Measurements from ENCODE around the gene COL25A1. TPM values are rescaled to one million over a fixed set of nuclear protein-coding genes. Genes with fewer than 3 reads are reported as not detected.
"Not testable (repeated sequence)": the region's sequence is repeated elsewhere in the genome, so short reads cannot be mapped to it uniquely, and the experiment has no call there.

COL25A1 gene
- total RNA-seq, 2 experiments from 2014 or later: not detected

DNA sequence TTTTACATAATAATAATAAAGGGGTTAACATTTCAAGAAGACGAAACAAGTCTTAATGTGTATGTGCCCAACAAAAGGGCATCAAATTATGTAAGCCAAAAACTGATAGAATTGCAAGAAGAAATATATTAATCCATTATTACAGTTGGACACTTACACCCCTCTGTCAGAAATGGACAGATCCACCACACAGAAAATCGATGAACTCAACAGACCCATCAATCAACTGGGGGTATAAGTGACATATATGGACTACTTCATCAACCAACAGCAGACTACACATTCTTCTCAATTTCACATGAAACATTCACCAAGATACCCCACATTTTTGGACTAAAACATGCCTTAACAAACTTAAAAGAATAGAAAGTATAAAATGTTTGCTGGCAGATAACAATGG is 183.8 kb downstream of the COL25A1 start:
- H3K4me3 Mint-ChIP-seq: no peak overlapping the region
- DNase-seq: no peak
- H3K4me1 Mint-ChIP-seq: no peaks in the 10 kb centered on the region
- H3K27me3 Mint-ChIP-seq: peaks cover 50% of the 10 kb centered on the region
- H3K36me3 Mint-ChIP-seq (ENCODE audit: low read depth): no peaks in the 10 kb centered on the region
- no peaks in the 10 kb centered on the region for H3K9me3 Mint-ChIP-seq
- CTCF ChIA-PET: no interaction called here
- no peak overlapping the region for H3K27ac Mint-ChIP-seq
- POLR2A ChIA-PET: no interaction called here

DNA sequence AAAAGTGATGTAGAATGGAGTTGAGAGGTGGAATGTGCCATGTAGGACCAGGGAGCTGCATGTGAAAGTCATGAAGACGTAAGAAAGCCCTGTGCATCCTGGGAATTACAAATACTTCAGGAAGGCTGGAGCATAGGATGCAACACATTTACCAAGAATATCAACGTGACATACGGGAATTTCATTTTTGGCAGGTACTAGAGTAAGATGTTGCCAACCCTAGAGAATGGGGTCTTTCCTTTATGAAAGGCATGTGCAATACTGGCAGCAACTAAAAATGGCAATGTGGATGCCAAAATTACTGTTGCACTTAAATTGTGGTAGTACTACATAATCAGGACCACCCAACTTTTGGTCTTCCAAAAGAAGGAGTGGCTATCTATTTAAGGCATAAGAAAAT is 188.0 kb downstream of the COL25A1 start:
- ChIA-PET POLR2A (no interaction called here), CTCF (no interaction called here)
- H3K27ac Mint-ChIP-seq: no peak overlapping the region

DNA sequence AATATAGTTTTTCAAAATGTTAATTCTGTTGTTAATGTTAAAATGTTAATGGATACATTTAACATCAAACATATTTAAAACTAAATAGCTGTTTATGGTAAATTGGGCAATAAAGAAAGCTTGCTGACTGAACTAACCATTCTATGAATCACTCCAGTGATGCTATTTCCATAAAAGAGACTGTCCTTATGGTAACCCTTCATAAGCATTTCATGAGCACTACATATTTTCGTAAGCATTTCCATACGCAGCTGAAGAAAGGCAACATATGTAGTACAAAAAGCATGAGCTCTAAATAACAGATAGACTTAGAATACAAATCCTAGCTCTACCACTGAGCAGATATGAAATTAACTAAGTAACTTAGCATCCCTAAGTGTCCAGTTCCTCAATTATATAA is 188.9 kb downstream of the COL25A1 start:
- Mint-ChIP-seq H3K4me3 (no peak overlapping the region), H3K9me3 (no peaks in the 10 kb centered on the region), H3K36me3 (ENCODE audit: low read depth) (no peaks in the 10 kb centered on the region), H3K27me3 (peaks cover 24% of the 10 kb centered on the region), H3K27ac (no peak overlapping the region), H3K4me1 (no peaks in the 10 kb centered on the region)
- CTCF ChIA-PET: no interaction called here
- no peak for DNase-seq
- POLR2A ChIA-PET: no interaction called here

More for the DNA sequence above, 188.0 kb downstream of the COL25A1 start:
- H3K4me3 Mint-ChIP-seq: no peak overlapping the region
- H3K27me3 Mint-ChIP-seq: peaks cover 28% of the 10 kb centered on the region
- no peak for DNase-seq
- no peaks in the 10 kb centered on the region for H3K36me3 Mint-ChIP-seq (ENCODE audit: low read depth)
- no peaks in the 10 kb centered on the region for H3K9me3 Mint-ChIP-seq
- H3K4me1 Mint-ChIP-seq: no peaks in the 10 kb centered on the region

DNA sequence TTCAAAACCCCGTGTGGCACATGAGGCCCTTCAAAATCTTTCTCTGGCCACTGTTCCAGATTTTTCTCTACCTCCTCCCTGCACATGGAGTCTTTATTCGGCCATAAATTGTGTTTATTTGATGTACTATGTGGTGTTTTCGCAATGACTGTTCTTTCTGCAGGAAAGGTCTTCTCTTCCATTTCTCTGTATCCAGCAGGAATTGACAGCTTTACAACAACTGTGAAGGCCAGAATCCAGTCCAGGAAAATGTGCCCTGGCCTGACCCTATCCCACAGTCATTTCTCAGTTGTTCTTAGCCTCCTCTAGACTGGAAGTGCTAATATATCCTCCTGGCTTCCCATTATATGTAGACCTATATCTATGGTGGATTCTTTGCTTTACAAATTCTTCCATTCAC is 191.4 kb downstream of the COL25A1 start:
- Mint-ChIP-seq H3K27ac (no peak overlapping the region), H3K9me3 (no peaks in the 10 kb centered on the region), H3K4me3 (no peak overlapping the region), H3K36me3 (ENCODE audit: low read depth) (no peaks in the 10 kb centered on the region), H3K27me3 (peaks cover 19% of the 10 kb centered on the region), H3K4me1 (no peaks in the 10 kb centered on the region)
- ChIA-PET CTCF (no interaction called here), POLR2A (no interaction called here)
- no peak for DNase-seq

DNA sequence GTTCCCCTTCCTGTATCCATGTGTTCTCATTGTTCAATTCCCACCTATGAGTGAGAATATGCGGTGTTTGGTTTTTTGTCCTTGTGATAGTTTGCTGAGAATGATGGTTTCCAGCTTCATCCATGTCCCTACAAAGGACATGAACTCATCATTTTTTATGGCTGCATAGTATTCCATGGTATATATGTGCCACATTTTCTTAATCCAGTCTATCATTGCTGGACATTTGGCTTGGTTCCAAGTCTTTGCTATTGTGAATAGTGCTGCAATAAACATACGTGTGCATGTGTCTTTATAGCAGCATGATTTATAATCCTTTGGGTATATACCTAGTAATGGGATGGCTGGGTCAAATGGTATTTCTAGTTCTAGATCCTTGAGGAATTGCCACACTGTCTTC is 194.2 kb downstream of the COL25A1 start:
- CTCF ChIA-PET; H3K9me3 Mint-ChIP-seq; POLR2A ChIA-PET; H3K4me3 Mint-ChIP-seq; H3K36me3 Mint-ChIP-seq (ENCODE audit: low read depth); H3K27ac Mint-ChIP-seq; H3K4me1 Mint-ChIP-seq; DNase-seq: not testable (repeated sequence)
- H3K27me3 Mint-ChIP-seq: peaks cover 14% of the 10 kb centered on the region

DNA sequence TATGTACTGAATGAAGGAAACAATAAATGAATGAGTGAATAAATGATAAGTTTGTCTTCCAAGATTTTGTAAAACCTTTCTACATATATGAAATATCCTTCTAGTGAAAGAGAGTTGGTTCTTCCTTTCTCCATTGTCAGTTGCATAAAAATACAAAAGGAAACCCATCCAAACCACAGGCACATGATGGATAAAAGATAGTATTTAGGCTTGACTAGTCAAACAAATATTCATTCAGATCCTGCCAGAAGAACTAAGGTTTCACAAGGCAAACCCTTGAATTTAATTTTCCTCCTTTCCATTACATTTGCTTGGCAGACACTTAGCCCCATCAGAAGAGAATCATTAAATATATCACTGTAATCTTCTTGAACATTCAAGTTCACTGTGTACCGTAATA is 208.4 kb downstream of the COL25A1 start:
- no peaks in the 10 kb centered on the region for H3K4me1 Mint-ChIP-seq
- DNase-seq: no peak
- no peak overlapping the region for H3K4me3 Mint-ChIP-seq
- POLR2A ChIA-PET: interaction anchor here (0.7 kb wide), 1 partner anchor 13 kb away, joined by 4 read pairs; no protein-coding TSS in a partner anchor
- no peaks in the 10 kb centered on the region for H3K9me3 Mint-ChIP-seq
- no peaks in the 10 kb centered on the region for H3K36me3 Mint-ChIP-seq (ENCODE audit: low read depth)
- H3K27me3 Mint-ChIP-seq: peaks cover 8% of the 10 kb centered on the region
- H3K27ac Mint-ChIP-seq: no peak overlapping the region
- CTCF ChIA-PET: no interaction called here

DNA sequence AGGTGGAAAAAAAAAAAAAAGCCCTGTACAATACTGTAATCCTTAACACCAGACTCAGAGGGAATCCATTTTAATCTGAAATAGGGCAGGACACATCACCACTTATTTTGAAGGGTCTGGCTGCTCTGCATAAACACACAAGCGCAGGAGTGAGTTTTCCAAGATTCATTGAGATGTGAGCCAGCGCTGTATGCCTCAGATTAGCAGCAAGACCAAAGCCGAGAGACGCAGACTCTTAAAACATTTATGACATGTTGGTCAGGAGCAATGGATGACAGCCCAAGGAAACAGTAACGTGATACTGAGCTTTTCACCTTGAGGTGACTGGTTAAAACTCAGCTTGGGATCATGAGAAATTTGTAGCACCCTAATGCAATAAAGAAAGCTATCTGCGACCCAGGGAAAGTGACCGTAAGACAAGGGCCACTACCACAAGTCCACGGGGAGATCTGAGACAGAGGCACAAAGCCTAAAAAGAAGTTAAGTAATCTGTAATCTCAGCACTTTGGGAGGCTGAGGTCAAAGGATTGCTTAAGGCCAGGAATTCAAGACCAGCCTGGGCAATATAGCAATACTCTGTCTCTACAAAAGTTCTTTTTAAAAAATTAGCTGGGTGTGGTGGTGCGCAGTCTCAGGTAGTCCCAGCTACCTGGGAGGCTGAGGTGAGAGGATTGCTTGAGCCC is 210.6 kb downstream of the COL25A1 start:
- Mint-ChIP-seq H3K27me3 (peaks cover 10% of the 10 kb centered on the region), H3K36me3 (ENCODE audit: low read depth) (no peaks in the 10 kb centered on the region), H3K4me3 (no peak overlapping the region), H3K27ac (no peak overlapping the region), H3K9me3 (no peaks in the 10 kb centered on the region), H3K4me1 (no peaks in the 10 kb centered on the region)
- ChIA-PET CTCF (interaction anchor here (1.0 to 1.4 kb wide), 2 partner anchors 13 to 30 kb away, joined by 3 to 5 read pairs; no protein-coding TSS in a partner anchor), POLR2A (no interaction called here)
- no peak for DNase-seq

DNA sequence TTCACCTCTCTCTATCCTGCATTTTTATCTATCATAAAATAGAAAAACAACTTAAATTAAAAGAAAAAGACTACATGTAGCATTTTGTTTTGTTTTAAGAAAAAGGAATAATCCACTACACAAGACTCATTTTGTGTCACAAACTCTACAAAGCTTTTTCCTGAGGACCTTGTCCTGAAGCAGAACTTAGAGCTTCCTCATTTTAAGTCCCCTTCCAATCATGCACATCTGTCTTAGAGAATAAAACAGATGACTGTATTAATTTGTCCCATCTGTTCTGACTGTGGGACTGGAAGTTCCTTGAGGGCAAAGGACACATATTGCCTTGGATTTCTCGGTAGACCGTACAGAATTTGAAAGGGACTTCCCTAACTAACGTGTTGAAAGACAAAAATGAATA is 218.5 kb downstream of the COL25A1 start:
- H3K4me1 Mint-ChIP-seq: no peaks in the 10 kb centered on the region
- CTCF ChIA-PET: no interaction called here
- H3K27me3 Mint-ChIP-seq: peaks cover 13% of the 10 kb centered on the region
- POLR2A ChIA-PET: no interaction called here
- H3K27ac Mint-ChIP-seq: no peak overlapping the region
- H3K4me3 Mint-ChIP-seq: no peak overlapping the region
- no peaks in the 10 kb centered on the region for H3K36me3 Mint-ChIP-seq (ENCODE audit: low read depth)
- no peaks in the 10 kb centered on the region for H3K9me3 Mint-ChIP-seq
- DNase-seq: no peak

DNA sequence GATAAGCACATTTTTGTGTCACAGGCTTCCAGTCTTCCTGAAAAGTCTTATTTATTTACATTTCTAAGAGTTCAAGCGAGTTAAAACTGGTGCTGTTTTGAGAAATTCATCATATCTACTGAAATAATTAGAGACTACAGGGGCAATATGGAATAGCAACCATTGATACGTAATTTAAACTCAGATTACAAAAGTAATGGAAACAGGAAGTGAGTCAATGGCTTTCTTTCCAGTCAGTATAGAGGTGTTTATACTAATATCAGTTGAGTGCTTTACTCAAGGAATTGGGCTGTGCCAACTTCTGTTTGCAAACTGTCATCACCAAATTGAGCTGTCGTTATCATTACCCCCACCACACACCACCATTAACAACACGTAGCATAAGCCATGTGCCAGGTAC is 222.7 kb downstream of the COL25A1 start:
- Mint-ChIP-seq H3K4me3 (no peak overlapping the region), H3K9me3 (no peaks in the 10 kb centered on the region), H3K27ac (no peak overlapping the region), H3K27me3 (peaks cover 11% of the 10 kb centered on the region), H3K4me1 (no peaks in the 10 kb centered on the region), H3K36me3 (ENCODE audit: low read depth) (no peaks in the 10 kb centered on the region)
- no peak for DNase-seq
- POLR2A ChIA-PET: no interaction called here
- CTCF ChIA-PET: interaction anchor here (1.4 kb wide), 1 partner anchor 12 kb away, joined by 5 read pairs; no protein-coding TSS in a partner anchor

DNA sequence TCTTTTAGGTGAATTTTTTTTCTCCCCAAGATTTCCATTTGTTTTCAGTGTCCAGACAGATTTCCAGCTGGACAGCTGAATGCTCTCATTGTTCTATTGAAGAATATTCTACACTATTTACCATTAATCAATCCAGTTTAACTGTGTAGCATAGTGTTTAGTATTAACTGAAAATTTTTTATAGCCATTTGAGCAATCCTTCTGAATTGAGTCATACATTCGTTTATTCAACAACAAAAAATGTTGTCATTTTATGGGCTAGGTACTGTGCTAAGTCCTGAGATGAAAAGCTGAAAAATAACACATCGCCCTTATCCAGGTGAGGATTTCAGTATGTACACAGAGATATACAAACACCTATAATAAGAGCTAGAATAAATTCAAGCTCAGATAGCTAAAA is 223.3 kb downstream of the COL25A1 start:
- H3K4me1 Mint-ChIP-seq: no peaks in the 10 kb centered on the region
- POLR2A ChIA-PET: no interaction called here
- no peaks in the 10 kb centered on the region for H3K36me3 Mint-ChIP-seq (ENCODE audit: low read depth)
- no peak overlapping the region for H3K4me3 Mint-ChIP-seq
- peaks cover 10% of the 10 kb centered on the region for H3K27me3 Mint-ChIP-seq
- no peak for DNase-seq
- no peak overlapping the region for H3K27ac Mint-ChIP-seq
- CTCF ChIA-PET: interaction anchor here (1.4 kb wide), 1 partner anchor 13 kb away, joined by 5 read pairs; no protein-coding TSS in a partner anchor
- H3K9me3 Mint-ChIP-seq: no peaks in the 10 kb centered on the region

DNA sequence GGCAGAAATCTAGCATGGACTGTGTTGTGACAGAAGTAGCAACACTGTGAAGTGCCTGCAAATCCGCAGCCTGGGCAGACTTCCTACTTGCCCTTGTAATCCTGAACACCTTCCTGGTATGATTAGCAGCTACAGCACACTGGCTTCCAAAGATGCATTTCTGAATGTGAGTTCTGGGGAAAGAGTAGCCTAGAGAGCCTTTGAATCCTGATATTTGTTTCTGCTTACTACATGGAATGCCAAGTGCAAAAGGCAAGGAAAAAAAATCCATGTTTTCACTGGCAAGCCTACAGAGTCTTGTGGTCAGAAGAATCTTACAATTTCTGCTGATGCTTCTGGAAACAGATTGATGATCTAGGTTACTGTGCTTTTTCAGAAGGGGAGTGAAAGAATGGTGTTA is 223.7 kb downstream of the COL25A1 start:
- ChIA-PET CTCF (interaction anchor here (1.4 kb wide), 1 partner anchor 13 kb away, joined by 5 read pairs; no protein-coding TSS in a partner anchor), POLR2A (no interaction called here)
- no peak for DNase-seq
- H3K27me3 Mint-ChIP-seq: peaks cover 10% of the 10 kb centered on the region
- no peaks in the 10 kb centered on the region for H3K36me3 Mint-ChIP-seq (ENCODE audit: low read depth)
- no peaks in the 10 kb centered on the region for H3K9me3 Mint-ChIP-seq
- no peaks in the 10 kb centered on the region for H3K4me1 Mint-ChIP-seq
- no peak overlapping the region for H3K4me3 Mint-ChIP-seq
- H3K27ac Mint-ChIP-seq: no peak overlapping the region

DNA sequence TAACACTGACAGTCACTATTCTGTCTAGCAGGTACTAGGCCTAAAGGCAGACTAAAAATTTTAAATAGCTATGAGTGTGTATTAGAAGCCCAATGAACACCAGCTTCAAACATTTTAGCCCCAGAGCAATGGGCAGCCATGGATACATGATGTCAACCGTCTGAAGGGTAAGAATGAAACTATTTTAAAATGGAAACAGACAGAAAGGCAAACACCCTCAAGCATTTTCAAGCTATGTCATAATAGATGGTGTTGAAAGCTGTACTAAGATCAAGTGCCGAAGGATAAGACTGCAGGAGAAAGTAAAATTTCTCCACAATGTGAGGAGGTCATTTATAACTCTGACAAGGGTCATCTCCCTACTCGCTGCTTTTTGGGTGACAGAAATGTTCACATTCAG is 225.0 kb downstream of the COL25A1 start:
- H3K36me3 Mint-ChIP-seq (ENCODE audit: low read depth): no peaks in the 10 kb centered on the region
- H3K27ac Mint-ChIP-seq: no peak overlapping the region
- peaks cover 10% of the 10 kb centered on the region for H3K27me3 Mint-ChIP-seq
- no peaks in the 10 kb centered on the region for H3K9me3 Mint-ChIP-seq
- POLR2A ChIA-PET: no interaction called here
- DNase-seq: no peak
- no peaks in the 10 kb centered on the region for H3K4me1 Mint-ChIP-seq
- H3K4me3 Mint-ChIP-seq: no peak overlapping the region
- CTCF ChIA-PET: no interaction called here

DNA sequence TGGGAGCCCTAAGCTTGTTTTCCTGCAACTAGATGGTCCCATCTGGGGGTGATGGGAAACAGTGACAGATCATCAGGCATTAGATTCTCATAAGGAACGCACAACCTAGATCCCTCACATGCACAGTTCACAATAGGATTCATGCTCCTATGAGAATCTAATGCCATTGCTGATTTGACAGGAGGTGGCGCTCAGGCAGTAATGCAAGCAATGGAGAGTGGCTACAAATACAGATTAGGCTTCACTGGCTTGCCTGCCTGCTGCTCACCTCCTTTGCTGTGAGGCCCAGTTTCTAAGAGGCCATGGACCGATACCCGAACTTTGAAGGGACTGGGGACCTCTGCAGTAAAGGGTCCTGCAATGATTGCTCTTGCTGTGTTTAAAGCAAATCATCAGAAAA is 225.7 kb downstream of the COL25A1 start:
- H3K4me1 Mint-ChIP-seq; H3K4me3 Mint-ChIP-seq; H3K36me3 Mint-ChIP-seq (ENCODE audit: low read depth); CTCF ChIA-PET; POLR2A ChIA-PET; H3K27me3 Mint-ChIP-seq; H3K27ac Mint-ChIP-seq; H3K9me3 Mint-ChIP-seq; DNase-seq: not testable (repeated sequence)

DNA sequence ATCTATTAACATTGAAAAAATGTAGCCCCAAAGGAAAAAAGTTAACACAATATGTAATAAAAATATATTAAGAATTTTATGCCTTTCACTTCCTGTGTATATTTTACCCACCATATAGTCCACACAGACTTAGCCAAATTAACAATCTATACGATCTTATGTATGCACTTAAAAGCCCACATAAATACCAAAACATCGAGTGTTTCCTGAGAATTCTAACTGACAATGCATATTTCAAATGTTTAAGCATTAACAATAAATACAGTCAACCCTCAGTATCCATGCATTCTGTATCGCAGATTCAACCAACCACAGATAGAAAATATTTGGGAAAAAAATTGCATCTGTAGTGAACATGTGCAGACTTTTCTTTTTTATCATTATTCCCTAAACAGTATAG is 226.8 kb downstream of the COL25A1 start:
- H3K27ac Mint-ChIP-seq: no peak overlapping the region
- H3K36me3 Mint-ChIP-seq (ENCODE audit: low read depth): no peaks in the 10 kb centered on the region
- DNase-seq: no peak
- no peak overlapping the region for H3K4me3 Mint-ChIP-seq
- no peaks in the 10 kb centered on the region for H3K4me1 Mint-ChIP-seq
- peaks cover 6% of the 10 kb centered on the region for H3K27me3 Mint-ChIP-seq
- CTCF ChIA-PET: interaction anchor here (0.6 kb wide), 1 partner anchor 1107 kb away, joined by 3 read pairs; no protein-coding TSS in a partner anchor
- POLR2A ChIA-PET: no interaction called here
- no peaks in the 10 kb centered on the region for H3K9me3 Mint-ChIP-seq
